Activated CD8-positive, alpha-beta T cell treated with anti-CD3 and anti-CD28 coated beads for 36 hours (primary cell): ENCODE results near the gene ALDOA. TPM values are rescaled to one million over a fixed set of nuclear protein-coding genes. Genes with fewer than 3 reads are reported as not detected.

Experiments
- ATAC-seq: fragments of 200-7000 bp; cut with Tn5 transposase; one replicate; pipeline ENCODE4 v1.10.0; 2021; ENCODE audit warnings: mild to moderate bottlenecking, moderate library complexity
- CTCF ChIA-PET: fragments of 350-600 bp; sonication (Branson Sonifier 250); formaldehyde crosslinking; loops from one replicate; lab custom pipeline; 2021; ENCODE audit warnings: antibody characterized with exemption; lab: Charles Lee
- POLR2A ChIA-PET: fragments of 350-600 bp; sonication (Branson Sonifier 250); formaldehyde crosslinking; loops from one replicate; lab custom pipeline; 2021; ENCODE audit warnings: antibody characterized with exemption; lab: Charles Lee
- DNase-seq: peaks from one replicate; pipeline ENCODE4 v3.0.0-alpha.2; 2020
- H3K27ac Mint-ChIP-seq: one replicate; pipeline ENCODE4 v1.8.0; 2021; ENCODE audit warnings: mild to moderate bottlenecking, mixed read lengths
- H3K27me3 Mint-ChIP-seq: one replicate; pipeline ENCODE4 v1.8.0; 2021; ENCODE audit warnings: mixed read lengths
- H3K36me3 Mint-ChIP-seq: one replicate; pipeline ENCODE4 v1.8.0; 2021; ENCODE audit warnings: low read depth, mixed read lengths
- H3K4me1 Mint-ChIP-seq: one replicate; pipeline ENCODE4 v1.8.0; 2021; ENCODE audit warnings: low read depth, mixed read lengths
- H3K4me3 Mint-ChIP-seq: one replicate; pipeline ENCODE4 v1.8.0; 2021; ENCODE audit warnings: mild to moderate bottlenecking, moderate library complexity, mixed read lengths
- H3K9me3 Mint-ChIP-seq: one replicate; pipeline ENCODE4 v1.8.0; 2021; ENCODE audit warnings: mixed read lengths
- CTCF ChIP-seq: fragments of 200-600 bp; IDR thresholded peaks from one replicate; pipeline ENCODE4 v1.8.0; 2022; ENCODE audit warnings: antibody characterized with exemption, mild to moderate bottlenecking
- intact Hi-C: fragments of 100-400 bp; cut with micrococcal nuclease; formaldehyde crosslinking; loops from one replicate; pipeline ENCODE4 v1.10.0; 2022
- total RNA-seq, 2 experiments: library from RNA; stranded (reverse); gene quantifications; one replicate each; pipeline ENCODE4 v1.2.3, GENCODE V29; 2021

ALDOA gene
- total RNA-seq, 2 experiments from 2014 or later, result 3,042 to 3,081 TPM

- ChIA-PET POLR2A (no interaction called here), CTCF (no interaction called here)
- no peaks in the 10 kb centered on the region for H3K9me3 Mint-ChIP-seq
- H3K36me3 Mint-ChIP-seq, result no peaks in the 10 kb centered on the region
- ATAC-seq, result no peak
- no peak for DNase-seq
- H3K4me3 Mint-ChIP-seq, result no peak overlapping the region
- H3K27me3 Mint-ChIP-seq, result peaks cover 35% of the 10 kb centered on the region
- no peaks in the 10 kb centered on the region for H3K4me1 Mint-ChIP-seq
- no peak for TF ChIP-seq CTCF
- intact Hi-C loops, result loop anchor here (10.0 kb wide), 1 partner anchor 322 kb away; no protein-coding TSS in a partner anchor
- H3K27ac Mint-ChIP-seq, result no peak overlapping the region
Measured at GRCh38 chr16:30026449-30026848, 39.1 kb upstream of the ALDOA start.

GRCh38 chr16:30027588-30028437 is 37.7 kb upstream of the ALDOA start:
- intact Hi-C loops, result loop anchor here (10.0 kb wide), 1 partner anchor 323 kb away; no protein-coding TSS in a partner anchor
- Mint-ChIP-seq H3K4me1 (no peaks in the 10 kb centered on the region), H3K4me3 (no peak overlapping the region), H3K27me3 (peaks cover 45% of the 10 kb centered on the region), H3K36me3 (no peaks in the 10 kb centered on the region), H3K27ac (no peak overlapping the region), H3K9me3 (no peaks in the 10 kb centered on the region)
- CTCF ChIA-PET, result no interaction called here
- no peak for ATAC-seq
- POLR2A ChIA-PET, result interaction anchor here (0.9 kb wide), 1 partner anchor 219 kb away, joined by 3 read pairs; no protein-coding TSS in a partner anchor
- no peak for TF ChIP-seq CTCF
- DNase-seq, result no peak

GRCh38 chr16:30028438-30029076 is 37.0 kb upstream of the ALDOA start:
- Mint-ChIP-seq H3K4me3 (no peak overlapping the region), H3K27me3 (peaks cover 45% of the 10 kb centered on the region), H3K36me3 (no peaks in the 10 kb centered on the region), H3K4me1 (no peaks in the 10 kb centered on the region), H3K27ac (no peak overlapping the region), H3K9me3 (no peaks in the 10 kb centered on the region)
- ATAC-seq (no peak), DNase-seq (peak; percentile 53)
- intact Hi-C loops, result loop anchor here (10.0 kb wide), 1 partner anchor 324 kb away; no protein-coding TSS in a partner anchor
- ChIA-PET CTCF (interaction anchor here (0.6 kb wide), 1 partner anchor 328 kb away, joined by 3 read pairs; no protein-coding TSS in a partner anchor), POLR2A (interaction anchor here (0.9 kb wide), 1 partner anchor 220 kb away, joined by 3 read pairs; no protein-coding TSS in a partner anchor)
- TF ChIP-seq CTCF, result no peak

GRCh38 chr16:30030011-30030685 is 35.4 kb upstream of the ALDOA start:
- TF ChIP-seq CTCF, result no peak
- POLR2A ChIA-PET, result no interaction called here
- ATAC-seq (no peak), DNase-seq (no peak)
- H3K36me3 Mint-ChIP-seq, result no peaks in the 10 kb centered on the region
- no peak overlapping the region for H3K4me3 Mint-ChIP-seq
- intact Hi-C loops, result no loop called here
- peaks cover 2% of the 10 kb centered on the region for H3K4me1 Mint-ChIP-seq
- peaks cover 49% of the 10 kb centered on the region for H3K27me3 Mint-ChIP-seq
- H3K27ac Mint-ChIP-seq, result no peak overlapping the region
- CTCF ChIA-PET, result interaction anchor here (3.5 to 3.7 kb wide), 2 partner anchors 10 to 338 kb away, joined by 21 to 23 read pairs; no protein-coding TSS in a partner anchor
- no peaks in the 10 kb centered on the region for H3K9me3 Mint-ChIP-seq
